ENCODE results near the gene ACER3.

GRCh38 chr11:76962583-76963416 lies 102.1 kb downstream of the ACER3 start:
- TF ChIP-seq CTCF (conservative IDR thresholded peaks at IDR 0.05; ENCODE audit: low read depth in 2 of 2) (no peak), CREB1 (CRISPR knock-in tag; IDR thresholded peaks at IDR 0.05; ENCODE audit: low read depth) (no peak), EZH2 (IDR thresholded peaks at IDR 0.05; ENCODE audit: low read depth, unreplicated experiment) (no peak), EZH2phosphoT487 (IDR thresholded peaks at IDR 0.05; ENCODE audit: unreplicated experiment) (no peak)
